LHCN-M2 (cell line): Measurements from ENCODE around the gene RPS10. TPM values are rescaled to one million over a fixed set of nuclear protein-coding genes. Genes with fewer than 3 reads are reported as not detected.
"Not testable (repeated sequence)": the region's sequence is repeated elsewhere in the genome, so short reads cannot be mapped to it uniquely, and the experiment has no call there.

Source experiments
- DNase-seq: peaks from one replicate; pipeline ENCODE4 v3.0.0-alpha.2; 2012; ENCODE audit warnings: low read depth
- total RNA-seq: library from RNA; depleted of rRNA; stranded (reverse); fragments of >200 nt; gene quantifications from 2 replicates; pipeline ENCODE4 v1.2.3, GENCODE V29; 2014

The RPS10 gene
- total RNA-seq, 1 experiment from 2014 or later = 2,414 TPM

- no peak for DNase-seq
These were observed 32.5 kb downstream of the RPS10 start for GRCh38 chr6:34393191-34393965.

GRCh38 chr6:34392497-34393190, 33.2 kb downstream of the RPS10 start, which contains the start of gene NUDT3:
Gene NUDT3, minus strand, starts transcription at chr6:34392669. Its CDS starts 307 bp downstream, at chr6:34392362.
- peak; percentile 89 for DNase-seq

DNA sequence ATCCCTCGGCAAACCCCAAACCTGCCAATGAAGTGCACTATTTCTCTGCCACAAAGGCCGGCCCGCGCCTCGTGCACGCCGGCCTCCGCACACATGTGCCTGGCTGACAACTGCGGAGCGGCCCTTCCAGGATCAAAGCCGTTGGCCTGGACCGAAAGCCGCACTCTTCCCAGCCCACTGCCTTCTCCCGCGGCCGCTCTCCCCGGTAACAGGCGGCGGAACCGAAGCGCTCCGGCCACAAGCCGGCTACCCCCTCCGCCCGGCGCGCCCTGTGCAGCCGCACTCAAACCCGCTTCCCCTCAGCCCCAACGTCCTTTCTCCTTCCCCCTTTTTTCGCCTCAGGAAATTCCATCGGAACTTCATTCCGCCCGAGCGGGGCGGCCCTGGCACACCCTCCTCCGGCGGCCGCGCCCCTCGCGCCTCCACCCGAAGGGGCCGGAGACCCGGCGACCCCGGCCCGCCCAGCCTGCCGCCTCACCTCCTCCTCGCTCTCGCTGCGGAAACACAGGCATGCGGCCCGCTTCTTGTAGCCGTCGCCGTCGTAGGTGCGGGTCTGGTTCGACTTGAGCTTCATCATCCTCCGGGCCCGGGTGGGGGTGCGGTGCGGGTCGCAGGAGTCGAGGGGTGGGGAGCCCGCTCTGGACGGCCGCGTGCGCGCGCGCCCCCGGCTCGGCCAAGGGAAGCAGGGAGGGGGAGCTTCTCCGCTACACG, 33.9 kb downstream of the RPS10 start:
- peak; percentile 69 for DNase-seq

- DNase-seq = no peak
These were observed 34.4 kb downstream of the RPS10 start for GRCh38 chr6:34391473-34391785.

- DNase-seq = peak; percentile 71
These were observed 35.1 kb downstream of the RPS10 start for GRCh38 chr6:34390531-34391472.

DNA sequence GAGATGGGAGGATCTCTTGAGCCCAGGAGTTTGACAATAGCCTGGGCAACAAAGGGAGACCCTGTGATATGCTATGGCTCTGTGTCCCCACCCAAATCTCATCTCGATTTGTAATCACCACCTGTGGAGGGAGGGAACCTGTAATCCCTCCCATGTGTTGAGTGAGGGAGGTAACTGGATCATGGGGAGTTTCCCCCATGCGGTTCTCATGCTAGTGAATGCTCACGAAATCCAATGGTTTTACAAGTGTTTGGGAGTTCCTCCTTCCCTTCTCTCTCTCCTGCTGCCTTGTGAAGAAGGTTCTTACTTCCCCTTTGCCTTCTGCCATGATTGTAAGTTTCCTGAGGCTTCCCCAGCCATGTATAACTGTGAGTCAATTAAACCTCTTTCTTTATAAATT, 36.8 kb downstream of the RPS10 start:
- DNase-seq = no peak

GRCh38 chr6:34388421-34388820, 37.4 kb downstream of the RPS10 start:
- DNase-seq = no peak

- peak; percentile 94 for DNase-seq
These were observed 39.3 kb downstream of the RPS10 start for GRCh38 chr6:34386316-34387137.

DNA sequence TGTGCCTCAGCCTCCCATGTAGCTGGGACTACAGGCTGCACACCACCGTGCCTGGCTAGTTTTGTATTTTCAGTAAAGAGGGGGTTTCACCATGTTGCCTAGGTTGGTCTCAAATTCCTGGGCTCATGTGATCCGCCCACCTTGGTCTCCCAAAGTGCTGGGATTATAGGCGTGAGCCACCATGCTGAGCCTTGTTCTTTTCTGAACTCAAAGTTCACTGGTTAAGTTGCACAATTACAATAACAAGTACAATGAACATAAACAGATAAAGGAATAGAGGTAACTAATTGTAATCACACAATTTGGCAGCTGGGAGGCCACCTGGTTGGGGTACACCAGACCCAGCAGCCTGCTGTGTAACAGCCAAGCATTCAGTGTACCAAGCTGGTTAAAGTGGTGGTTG, 40.1 kb downstream of the RPS10 start:
- no peak for DNase-seq

- peak; percentile 13 for DNase-seq
These were observed 41.3 kb downstream of the RPS10 start for GRCh38 chr6:34384321-34385153.

DNA sequence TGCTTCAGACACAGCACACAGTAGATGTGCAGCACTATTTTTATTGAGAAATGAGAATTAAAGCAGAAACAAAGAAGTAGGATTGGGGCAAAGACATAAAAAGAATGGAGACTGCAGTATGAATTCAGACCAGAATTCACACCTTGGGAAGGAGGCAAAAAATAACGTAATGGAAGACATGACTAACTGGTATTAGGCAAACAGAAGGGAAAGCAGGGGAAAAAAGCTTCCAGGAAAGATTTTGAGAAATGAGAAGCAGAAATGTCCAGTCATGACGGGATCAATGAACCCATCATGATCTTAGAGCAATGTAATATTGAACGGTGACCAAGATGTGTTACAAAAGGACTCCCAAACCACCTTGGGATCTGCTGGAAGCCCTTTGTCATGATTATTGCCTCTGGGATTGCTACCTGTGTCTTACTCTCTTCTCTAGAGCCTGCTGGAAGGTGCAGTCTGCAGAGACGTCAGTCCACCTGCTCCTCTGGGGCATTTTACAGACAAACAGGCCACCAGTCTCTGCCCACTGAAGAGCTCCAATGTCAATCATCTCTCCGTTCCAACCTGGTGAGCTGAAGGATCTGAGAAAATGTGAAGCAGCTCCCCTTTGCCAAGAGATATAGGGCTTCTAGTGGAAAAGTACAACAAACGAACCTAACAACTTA, 42.1 kb downstream of the RPS10 start:
- DNase-seq = no peak

- no peak for DNase-seq
These were observed 42.7 kb downstream of the RPS10 start for GRCh38 chr6:34383161-34383631.

- peak; percentile 47 for DNase-seq
These were observed 44.8 kb downstream of the RPS10 start for GRCh38 chr6:34381081-34381480.

GRCh38 chr6:34378470-34378869, 47.4 kb downstream of the RPS10 start:
- no peak for DNase-seq

GRCh38 chr6:34377984-34378383, 47.9 kb downstream of the RPS10 start:
- no peak for DNase-seq

GRCh38 chr6:34377571-34377970, 48.3 kb downstream of the RPS10 start:
- not testable (repeated sequence) for DNase-seq

GRCh38 chr6:34375833-34376232, 50.0 kb downstream of the RPS10 start:
- DNase-seq = no peak

GRCh38 chr6:34374508-34374907, 51.4 kb downstream of the RPS10 start:
- DNase-seq = no peak

DNA sequence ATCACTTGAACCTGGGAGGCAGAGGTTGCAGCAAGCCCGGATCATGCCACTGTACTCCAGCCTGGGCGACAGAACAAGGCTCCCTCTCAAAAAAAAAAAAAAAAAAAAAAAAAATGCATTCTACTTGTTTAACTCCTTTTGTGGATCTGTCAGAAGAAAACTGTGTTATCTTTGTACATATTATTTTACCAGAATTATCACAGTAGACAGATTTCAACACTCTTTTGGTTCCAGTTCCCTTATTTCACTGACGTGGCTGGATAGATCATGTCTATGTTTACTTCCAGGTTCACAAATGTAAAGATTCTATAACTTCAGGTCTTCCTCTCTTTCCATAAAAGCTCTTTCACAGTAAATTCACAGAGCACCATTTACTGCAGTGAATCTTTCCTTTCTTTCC, 51.8 kb downstream of the RPS10 start:
- DNase-seq = no peak
